Smooth muscle cell (in vitro differentiated cells): ENCODE data around the gene COPZ2. TPM values are rescaled to one million over a fixed set of nuclear protein-coding genes. Genes with fewer than 3 reads are reported as not detected.
A peak's percentile ranks its signal among the peaks of the same experiment; 100 is the strongest.
"Not testable (repeated sequence)": the region's sequence is repeated elsewhere in the genome, so short reads cannot be mapped to it uniquely, and the experiment has no call there.

Experiments
- DNase-seq: peaks from one replicate; lab custom pipeline; 2025; ENCODE audit not compliant: unreplicated experiment; lab: John Stamatoyannopoulos, UW
- H2AFZ ChIP-seq: fragments of 200-600 bp; sonication (generic); 2 replicates; pipeline ENCODE4 v1.6.0; 2016; ENCODE audit warnings: antibody characterized with exemption, low read depth, mild to moderate bottlenecking
- H3F3A ChIP-seq: fragments of 200-600 bp; sonication (generic); 2 replicates; pipeline ENCODE4 v1.6.0; 2017; ENCODE audit warnings: antibody characterized with exemption, low read depth
- H3K27ac ChIP-seq: fragments of 200-600 bp; sonication (generic); 2 replicates; pipeline ENCODE4 v1.5.1; 2016; ENCODE audit warnings: low read depth, mild to moderate bottlenecking
- H3K27me3 ChIP-seq: fragments of 200-600 bp; sonication (generic); 2 replicates; pipeline ENCODE4 v1.6.1; 2016; ENCODE audit warnings: low read depth, mild to moderate bottlenecking
- H3K36me3 ChIP-seq: fragments of 200-600 bp; sonication (generic); 2 replicates; pipeline ENCODE4 v1.5.1; 2016; ENCODE audit warnings: low read depth
- H3K4me1 ChIP-seq: fragments of 200-600 bp; sonication (generic); 2 replicates; pipeline ENCODE4 v1.5.1; 2016; ENCODE audit warnings: low read depth
- H3K4me2 ChIP-seq: fragments of 200-600 bp; sonication (generic); 2 replicates; pipeline ENCODE4 v1.6.0; 2016; ENCODE audit warnings: mild to moderate bottlenecking
- H3K4me3 ChIP-seq: fragments of 200-600 bp; sonication (generic); 2 replicates; pipeline ENCODE4 v1.5.1; 2016; ENCODE audit warnings: mild to moderate bottlenecking
- H3K79me2 ChIP-seq: fragments of 200-600 bp; sonication (generic); 2 replicates; pipeline ENCODE4 v1.6.0; 2016; ENCODE audit warnings: low read depth, mild to moderate bottlenecking
- H3K9ac ChIP-seq: fragments of 200-600 bp; sonication (generic); 2 replicates; pipeline ENCODE4 v1.6.0; 2016; ENCODE audit warnings: low read depth
- H3K9me3 ChIP-seq: fragments of 200-600 bp; sonication (generic); replicated peaks from 2 replicates; pipeline ENCODE4 v1.5.1; 2016; ENCODE audit warnings: low read depth
- H4K20me1 ChIP-seq: fragments of 200-600 bp; sonication (generic); 2 replicates; pipeline ENCODE4 v1.6.0; 2016; ENCODE audit warnings: low read depth
- CTCF ChIP-seq: fragments of 200-600 bp; sonication (generic); IDR thresholded peaks from 2 replicates; pipeline ENCODE4 v1.5.1; 2017; ENCODE audit warnings: borderline replicate concordance, mild to moderate bottlenecking, antibody characterized with exemption; ENCODE audit not compliant: insufficient read depth, poor library complexity, severe bottlenecking
- WGBS: methylation state at CpG from one replicate; pipeline ENCODE4 v1.1.7; 2016; ENCODE audit warnings: low lambda C conversion rate; 5-methylcytosine and 5-hydroxymethylcytosine counted together
- polyA plus RNA-seq: library from polyadenylated mRNA; unstranded; fragments of >200 nt; fragmentation: Nextera tagmentation; extraction: Ambion mirVana; gene quantifications from 2 replicates; pipeline ENCODE4 v1.2.1, GENCODE V29; 2016
- total RNA-seq: library from RNA; depleted of rRNA; stranded (reverse); fragments of >200 nt; gene quantifications from 2 replicates; pipeline ENCODE4 v1.2.3, GENCODE V29; 2014

The COPZ2 gene
- total and polyA plus RNA-seq, 2 experiments from 2014 or later: 70.6 to 257 TPM

- no peaks in the 10 kb centered on the region for H3K36me3 ChIP-seq
- no peak overlapping the region for H3K27ac ChIP-seq
- no peaks in the 10 kb centered on the region for H3K9me3 ChIP-seq
- H4K20me1 ChIP-seq: no peaks in the 10 kb centered on the region
- no peak overlapping the region for H3K4me3 ChIP-seq
- no peaks in the 10 kb centered on the region for H3K27me3 ChIP-seq
- no peak overlapping the region for H3K9ac ChIP-seq
- H3K79me2 ChIP-seq: peaks cover 5% of the 10 kb centered on the region
- no peak for TF ChIP-seq CTCF
- peaks cover 11% of the 10 kb centered on the region for H3K4me1 ChIP-seq
- H2AFZ ChIP-seq: no peak overlapping the region
- no peaks in the 10 kb centered on the region for H3F3A ChIP-seq
- no peak for DNase-seq
- WGBS: 97% methylated on average over 2 of the region's 2 CpGs
- H3K4me2 ChIP-seq: peak overlapping the region; percentile 92
Observed at GRCh38 chr17:48038687-48039086, 1.1 kb upstream of the COPZ2 start.

GRCh38 chr17:48037838-48038323 lies 284 bp upstream of the COPZ2 start:
- peaks cover 5% of the 10 kb centered on the region for H3K79me2 ChIP-seq
- H3K9me3 ChIP-seq: no peaks in the 10 kb centered on the region
- no peak for TF ChIP-seq CTCF
- H3K4me3 ChIP-seq: peak overlapping the region; percentile 75
- H4K20me1 ChIP-seq: no peaks in the 10 kb centered on the region
- H3K27ac ChIP-seq: peak overlapping the region; percentile 28
- H3K9ac ChIP-seq: peak overlapping the region; percentile 18
- no peaks in the 10 kb centered on the region for H3K36me3 ChIP-seq
- H3K27me3 ChIP-seq: no peaks in the 10 kb centered on the region
- peaks cover 11% of the 10 kb centered on the region for H3K4me1 ChIP-seq
- peak overlapping the region; percentile 92 for H3K4me2 ChIP-seq
- no peaks in the 10 kb centered on the region for H3F3A ChIP-seq
- no peak for DNase-seq
- WGBS: 39% methylated on average over 5 of the region's 19 CpGs
- peak overlapping the region; percentile 91 for H2AFZ ChIP-seq

GRCh38 chr17:48036693-48037035 lies 933 bp downstream of the COPZ2 start:
- H3K27ac ChIP-seq: no peak overlapping the region
- H3K9me3 ChIP-seq: no peaks in the 10 kb centered on the region
- peak overlapping the region; percentile 93 for H3K9ac ChIP-seq
- no peak for TF ChIP-seq CTCF
- H3K4me1 ChIP-seq: peaks cover 11% of the 10 kb centered on the region
- DNase-seq: no peak
- peaks cover 5% of the 10 kb centered on the region for H3K79me2 ChIP-seq
- WGBS: 64% methylated on average over 6 of the region's 6 CpGs
- peak overlapping the region; percentile 75 for H3K4me3 ChIP-seq
- H3K27me3 ChIP-seq: no peaks in the 10 kb centered on the region
- no peaks in the 10 kb centered on the region for H4K20me1 ChIP-seq
- H3K4me2 ChIP-seq: peak overlapping the region; percentile 92
- H3K36me3 ChIP-seq: no peaks in the 10 kb centered on the region
- peak overlapping the region; percentile 71 for H2AFZ ChIP-seq
- H3F3A ChIP-seq: no peaks in the 10 kb centered on the region

GRCh38 chr17:48034734-48035133 lies 2.9 kb downstream of the COPZ2 start:
- H3K36me3 ChIP-seq, H3F3A ChIP-seq, H3K9me3 ChIP-seq, DNase-seq, H3K9ac ChIP-seq, H3K27ac ChIP-seq, H4K20me1 ChIP-seq, H2AFZ ChIP-seq, H3K27me3 ChIP-seq, H3K4me2 ChIP-seq, H3K4me3 ChIP-seq, H3K79me2 ChIP-seq: not testable (repeated sequence)
- 93% methylated on average over 11 of the region's 12 CpGs for WGBS
- H3K4me1 ChIP-seq: peaks cover 11% of the 10 kb centered on the region
